Measurements from ENCODE around the gene SMCP.

SMCP gene

GRCh38 chr1:152878042-152878441, at the start of gene SMCP:
TSS of gene SMCP (plus strand) at chr1:152878322. CDS start at chr1:152884423, 6,101 bp downstream.
- DNase-seq (ENCODE audit: low read depth): no peak

GRCh38 chr1:152836870-152837269, 41.3 kb upstream of the SMCP start:
- DNase-seq (ENCODE audit: low read depth): no peak

GRCh38 chr1:152842556-152842955, 35.6 kb upstream of the SMCP start, which contains the start of gene LCE6A:
TSS of gene LCE6A (plus strand) at chr1:152842856. CDS start at chr1:152843521, 665 bp downstream.
- no peak for DNase-seq (ENCODE audit: low read depth)

- DNase-seq (ENCODE audit: low read depth): no peak
Measured at GRCh38 chr1:152855661-152856060, 22.5 kb upstream of the SMCP start.

GRCh38 chr1:152858062-152858461, 20.1 kb upstream of the SMCP start:
- DNase-seq (ENCODE audit: low read depth): no peak

GRCh38 chr1:152859696-152860095, 18.4 kb upstream of the SMCP start, which contains the start of gene LCE7A:
TSS of gene LCE7A (plus strand) at chr1:152859996. CDS start at chr1:152860698, 702 bp downstream.
- no peak for DNase-seq (ENCODE audit: low read depth)

- no peak for DNase-seq (ENCODE audit: low read depth)
Measured at GRCh38 chr1:152860129-152860528, 18.0 kb upstream of the SMCP start.

GRCh38 chr1:152861374-152861773, 16.7 kb upstream of the SMCP start:
- DNase-seq (ENCODE audit: low read depth): no peak

- DNase-seq (ENCODE audit: low read depth): no peak
Measured at GRCh38 chr1:152864443-152864842, 13.7 kb upstream of the SMCP start.

GRCh38 chr1:152866321-152866720, 11.8 kb upstream of the SMCP start:
- no peak for DNase-seq (ENCODE audit: low read depth)

- no peak for DNase-seq (ENCODE audit: low read depth)
Measured at GRCh38 chr1:152869808-152870419, 8.2 kb upstream of the SMCP start.

- no peak for DNase-seq (ENCODE audit: low read depth)
Measured at GRCh38 chr1:152870831-152871730, 7.0 kb upstream of the SMCP start.

GRCh38 chr1:152871731-152872126, 6.4 kb upstream of the SMCP start:
- DNase-seq (ENCODE audit: low read depth): no peak

- DNase-seq (ENCODE audit: low read depth): no peak
Measured at GRCh38 chr1:152873495-152873894, 4.6 kb upstream of the SMCP start.

GRCh38 chr1:152876827-152877226, 1.3 kb upstream of the SMCP start:
- DNase-seq (ENCODE audit: low read depth): no peak

- no peak for DNase-seq (ENCODE audit: low read depth)
Measured at GRCh38 chr1:152879559-152880198, 1.6 kb downstream of the SMCP start.

- no peak for DNase-seq (ENCODE audit: low read depth)
Measured at GRCh38 chr1:152880316-152880715, 2.2 kb downstream of the SMCP start.

GRCh38 chr1:152880907-152881306, 2.8 kb downstream of the SMCP start:
- DNase-seq (ENCODE audit: low read depth): no peak

- no peak for DNase-seq (ENCODE audit: low read depth)
Measured at GRCh38 chr1:152884085-152884484, 6.0 kb downstream of the SMCP start.

- no peak for DNase-seq (ENCODE audit: low read depth)
Measured at GRCh38 chr1:152884506-152884905, 6.4 kb downstream of the SMCP start.

- DNase-seq (ENCODE audit: low read depth): no peak
Measured at GRCh38 chr1:152884966-152885624, 7.0 kb downstream of the SMCP start.

- no peak for DNase-seq (ENCODE audit: low read depth)
Measured at GRCh38 chr1:152886085-152886484, 8.0 kb downstream of the SMCP start.

All from T-helper 22 cell (primary cell).